Endothelial cell of umbilical vein (primary cell): ENCODE data around the gene CCIN. TPM values are rescaled to one million over a fixed set of nuclear protein-coding genes. Genes with fewer than 3 reads are reported as not detected.
"Not testable (repeated sequence)": the region's sequence is repeated elsewhere in the genome, so short reads cannot be mapped to it uniquely, and the experiment has no call there.

ENCODE experiments used
- BruUV-seq: library from RNA; stranded (reverse); fragments of 400-500 nt; replicated peaks from 2 replicates; lab custom pipeline; 2021; lab: Mats Ljungman, UMichigan
- CTCF ChIA-PET: fragments of 300-600, 350-600 bp; sonication (Branson Sonifier 250); formaldehyde crosslinking; loops from one replicate; lab custom pipeline; 2021; ENCODE audit warnings: antibody characterized with exemption, inconsistent platforms; lab: Charles Lee
- POLR2A ChIA-PET: fragments of 300-600, 350-600 bp; sonication (Branson Sonifier 250); formaldehyde crosslinking; loops from one replicate; lab custom pipeline; 2021; ENCODE audit warnings: antibody characterized with exemption, inconsistent platforms; lab: Charles Lee
- DNase-seq: peaks from one replicate; pipeline ENCODE4 v3.0.0-alpha.2; 2011; ENCODE audit warnings: low read depth, low spot score
- FAIRE-seq: peaks from 2 replicates; lab custom pipeline; 2011; peaks lifted over from hg19 to GRCh38; lab: Jason Lieb, UNC
- H2AFZ ChIP-seq: 2 replicates; pipeline ENCODE4 v1.6.0; 2012; ENCODE audit warnings: low read depth, low read length, control low read depth, inconsistent platforms
- H3K27ac ChIP-seq: 2 replicates; pipeline ENCODE4 v1.5.1; 2011; ENCODE audit warnings: low read depth, mild to moderate bottlenecking, control low read depth, low read length, moderate library complexity; ENCODE audit not compliant: insufficient read depth
- H3K27me3 ChIP-seq, 2 experiments: 2 replicates each; pipeline versions ENCODE4 v1.6.0 to v1.6.1; 2011; ENCODE audit warnings: low read length in 2 of 2, mixed read lengths in 1 of 2; ENCODE audit not compliant: control insufficient read depth in 2 of 2, insufficient read depth in 2 of 2
- H3K36me3 ChIP-seq, 2 experiments: 2 replicates in 1 of 2; 3 replicates in 1 of 2; pipeline ENCODE4 v1.5.1; 2011; ENCODE audit warnings: low read length in 2 of 2, mild to moderate bottlenecking in 1 of 2, moderate library complexity in 1 of 2; ENCODE audit not compliant: control insufficient read depth in 2 of 2, insufficient read depth in 2 of 2; ENCODE audit errors: extremely low read depth in 1 of 2
- H3K4me1 ChIP-seq: 3 replicates; pipeline ENCODE4 v1.5.1; 2011; ENCODE audit warnings: mild to moderate bottlenecking, low read length; ENCODE audit not compliant: control insufficient read depth, insufficient read depth; ENCODE audit errors: extremely low read depth
- H3K4me2 ChIP-seq: 2 replicates; pipeline ENCODE4 v1.6.1; 2011; ENCODE audit warnings: low read length, control low read depth, mixed read lengths; ENCODE audit not compliant: insufficient read depth
- H3K4me3 ChIP-seq, 3 experiments: fragments of 200-600 bp in 1 of 3; sonication (generic), shearing (Covaris generic) in 1 of 3; replicated peaks in 1 of 3; 2 replicates each; pipeline ENCODE4 v1.5.1; 2011 to 2016; ENCODE audit warnings: control low read depth in 3 of 3, low read length in 3 of 3, mild to moderate bottlenecking in 2 of 3, inconsistent platforms in 1 of 3, low read depth in 1 of 3, moderate library complexity in 1 of 3; ENCODE audit not compliant: insufficient read depth in 1 of 3
- H3K79me2 ChIP-seq: 2 replicates; pipeline ENCODE4 v1.6.0; 2012; ENCODE audit warnings: low read length, inconsistent platforms; ENCODE audit not compliant: control insufficient read depth, insufficient read depth
- H3K9ac ChIP-seq: replicated peaks from 2 replicates; pipeline ENCODE3; 2011; ENCODE audit warnings: low read length, control low read depth; ENCODE audit not compliant: insufficient read depth; ENCODE audit errors: extremely low read depth
- H3K9me1 ChIP-seq: replicated peaks from 3 replicates; pipeline ENCODE4 v1.6.0; 2011; ENCODE audit warnings: mild to moderate bottlenecking, low read length; ENCODE audit not compliant: control insufficient read depth, insufficient read depth; ENCODE audit errors: extremely low read depth
- H3K9me3 ChIP-seq: replicated peaks from 2 replicates; pipeline ENCODE4 v1.5.1; 2012; ENCODE audit warnings: low read length, inconsistent platforms; ENCODE audit not compliant: control insufficient read depth, insufficient read depth
- H4K20me1 ChIP-seq: replicated peaks from 2 replicates; pipeline ENCODE3; 2011; ENCODE audit warnings: mild to moderate bottlenecking, low read length; ENCODE audit not compliant: control insufficient read depth, insufficient read depth; ENCODE audit errors: extremely low read depth
- CTCF ChIP-seq, 2 donors: IDR thresholded peaks; 1 replicate in 1 of 2; 2 replicates in 1 of 2; pipeline ENCODE4 v1.5.1; 2011; ENCODE audit warnings: low read length in 2 of 2, mild to moderate bottlenecking in 2 of 2, moderate library complexity in 2 of 2, control low read depth in 1 of 2, inconsistent platforms in 1 of 2, low read depth in 1 of 2; ENCODE audit not compliant: insufficient read depth in 1 of 2; ENCODE audit errors: extremely low read depth in 1 of 2
- EZH2 ChIP-seq: IDR thresholded peaks from 2 replicates; pipeline ENCODE4 v1.6.1; 2012; ENCODE audit warnings: borderline replicate concordance, low read depth, mild to moderate bottlenecking, moderate library complexity, low read length, inconsistent platforms; ENCODE audit not compliant: severe bottlenecking
- FOS ChIP-seq: IDR thresholded peaks from 2 replicates; pipeline ENCODE4 v1.6.1; 2011; ENCODE audit warnings: mild to moderate bottlenecking, low read length, moderate library complexity, borderline replicate concordance; ENCODE audit not compliant: insufficient read depth
- GATA2 ChIP-seq: IDR thresholded peaks from 2 replicates; pipeline ENCODE4 v1.7.0; 2011; ENCODE audit warnings: low read depth, mild to moderate bottlenecking, moderate library complexity, mixed read lengths, low read length; ENCODE audit not compliant: insufficient read length, insufficient read depth
- JUN ChIP-seq: IDR thresholded peaks from 2 replicates; pipeline ENCODE4 v1.6.1; 2011; ENCODE audit warnings: borderline replicate concordance, low read depth; ENCODE audit not compliant: insufficient read length, insufficient read depth
- MYC ChIP-seq: IDR thresholded peaks from one replicate; pipeline ENCODE4 v1.6.1; 2011; ENCODE audit warnings: mild to moderate bottlenecking, low read depth, low read length
- POLR2A ChIP-seq: IDR thresholded peaks from 2 replicates; pipeline ENCODE4 v1.6.1; 2012; ENCODE audit warnings: low read depth, mild to moderate bottlenecking, control low read depth, low read length
- POLR2AphosphoS5 ChIP-seq: IDR thresholded peaks from 2 replicates; pipeline ENCODE4 v1.6.1; 2012; ENCODE audit warnings: low read depth, mild to moderate bottlenecking, control low read depth, low read length, moderate library complexity; ENCODE audit not compliant: insufficient read depth
- dilution Hi-C: fragments of 300-500 bp; cut with MboI; formaldehyde crosslinking; loops from one replicate; pipeline ENCODE4 v1.15.0; 2019; ENCODE audit warnings: low sequenced_read_pairs; ENCODE audit not compliant: extremely low pct_ligation_motif_present
- intact Hi-C: fragments of 100-400 bp; cut with micrococcal nuclease; formaldehyde crosslinking; loops from one replicate; pipeline ENCODE4 v1.10.0; 2022
- polyA plus RNA-seq, 4 experiments: library from polyadenylated mRNA; depleted of rRNA in 3 of 4; stranded (reverse) in 3 of 4; unstranded in 1 of 4; fragments of >200 nt; gene quantifications; 2 replicates each; pipeline versions ENCODE4 v1.2.1 to v1.2.3, GENCODE V29; 2011 to 2012; ENCODE audit warnings: missing spikeins in 1 of 4
- total RNA-seq: library from RNA; stranded (reverse); gene quantifications from 2 replicates; pipeline ENCODE4 v1.2.3, GENCODE V29; 2021

CCIN gene
- total and polyA plus RNA-seq, 2 donors (not counting 3 experiments of a cell fraction or from before 2014, with no cell fraction given), result 0.22 to 1.2 TPM

- ChIA-PET POLR2A (no interaction called here), CTCF (interaction anchor here (0.6 to 1.6 kb wide), 3 partner anchors 13 to 223 kb away, joined by 3 to 7 read pairs (median 4); partner anchors contain the start of gene CLTA)
- intact Hi-C loops, result no loop called here
- dilution Hi-C loops, result no loop called here
- Histone ChIP-seq H3K79me2 (no peaks in the 10 kb centered on the region), H4K20me1 (no peaks in the 10 kb centered on the region), H2AFZ (no peak overlapping the region), H3K4me1 (no peaks in the 10 kb centered on the region), H3K27me3 (no peaks in the 10 kb centered on the region), H3K27ac (no peak overlapping the region), H3K9ac (no peak overlapping the region), H3K9me3 (no peaks in the 10 kb centered on the region), H3K4me2 (no peak overlapping the region), H3K36me3 (no peaks in the 10 kb centered on the region), H3K4me3 (no peak overlapping the region), H3K9me1 (no peaks in the 10 kb centered on the region)
- FAIRE-seq (no peak), DNase-seq (no peak)
- TF ChIP-seq CTCF (IDR thresholded peaks at IDR 0.05; ENCODE audit: extremely low read depth in 1 of 2, insufficient read depth in 1 of 2, low read depth in 1 of 2, low read length in 2 of 2), result no peak
- TF ChIP-seq EZH2, result no peak
- TF ChIP-seq MYC, result no peak
- no peak for TF ChIP-seq FOS
- no peak for TF ChIP-seq GATA2
- TF ChIP-seq POLR2A, result no peak
- TF ChIP-seq JUN, result no peak
- no peak for TF ChIP-seq POLR2AphosphoS5
- BruUV-seq, result no TSS peak
Measured at GRCh38 chr9:36177571-36177970, 8.4 kb downstream of the CCIN start.

- H3K9me3 ChIP-seq, H3K79me2 ChIP-seq, H3K9ac ChIP-seq, BruUV-seq, H3K36me3 ChIP-seq, H2AFZ ChIP-seq, dilution Hi-C loops, intact Hi-C loops, H3K4me1 ChIP-seq, H4K20me1 ChIP-seq, POLR2A ChIA-PET, DNase-seq, CTCF ChIA-PET, FAIRE-seq, H3K27me3 ChIP-seq, H3K4me2 ChIP-seq, H3K9me1 ChIP-seq, H3K27ac ChIP-seq, H3K4me3 ChIP-seq: not testable (repeated sequence)
Measured at GRCh38 chr9:36180243-36180642, 11.1 kb downstream of the CCIN start.
